CD4-positive, alpha-beta T cell (primary cell): ENCODE measurements around the gene KCNB1. TPM values are rescaled to one million over a fixed set of nuclear protein-coding genes. Genes with fewer than 3 reads are reported as not detected.

Experiments
- ATAC-seq: fragments of 200-7000 bp; cut with Tn5 transposase; one replicate; pipeline ENCODE4 v1.10.0; 2022; ENCODE audit warnings: mild to moderate bottlenecking; ENCODE audit not compliant: poor library complexity
- CTCF ChIA-PET: fragments of 350-600 bp; sonication (Branson Sonifier 250); formaldehyde crosslinking; loops from one replicate; lab custom pipeline; 2021; ENCODE audit warnings: antibody characterized with exemption, inconsistent platforms; lab: Charles Lee
- POLR2A ChIA-PET: fragments of 350-600 bp; sonication (Branson Sonifier 250); formaldehyde crosslinking; loops from one replicate; lab custom pipeline; 2021; ENCODE audit warnings: antibody characterized with exemption, inconsistent platforms; lab: Charles Lee
- DNase-seq, 14 experiments: peaks; one replicate each; pipeline ENCODE4 v3.0.0-alpha.2; 2013 to 2020; ENCODE audit warnings: mixed read lengths in 2 of 14
- H3K27ac ChIP-seq, 2 donors: one replicate each; pipeline versions ENCODE4 v1.5.1 to v1.7.0; 2013; ENCODE audit warnings: low read length in 2 of 2, low read depth in 1 of 2, mild to moderate bottlenecking in 1 of 2
- H3K27me3 ChIP-seq, 2 experiments: 1 replicate in 1 of 2; 2 replicates in 1 of 2; pipeline versions ENCODE4 v1.6.1 to v1.7.0; 2013; ENCODE audit warnings: low read length in 2 of 2, control low read depth in 1 of 2, mild to moderate bottlenecking in 1 of 2, moderate library complexity in 1 of 2; ENCODE audit not compliant: insufficient read depth in 2 of 2, control insufficient read depth in 1 of 2
- H3K36me3 ChIP-seq: one replicate; pipeline ENCODE4 v1.6.1; 2013; ENCODE audit warnings: low read length, control low read depth; ENCODE audit not compliant: insufficient read depth
- H3K4me1 ChIP-seq: one replicate; pipeline ENCODE4 v1.6.1; 2013; ENCODE audit warnings: low read length, control low read depth; ENCODE audit not compliant: insufficient read depth
- H3K4me3 ChIP-seq: one replicate; pipeline ENCODE4 v1.5.1; 2013; ENCODE audit warnings: mild to moderate bottlenecking, low read length, moderate library complexity
- H3K9me3 ChIP-seq, 2 experiments: 1 replicate in 1 of 2; 2 replicates in 1 of 2; pipeline versions ENCODE4 v1.6.1 to v1.7.0; 2013; ENCODE audit warnings: low read length in 2 of 2, mild to moderate bottlenecking in 2 of 2, control low read depth in 1 of 2, moderate library complexity in 1 of 2; ENCODE audit not compliant: control insufficient read depth in 1 of 2, insufficient read depth in 1 of 2
- H3K27ac Mint-ChIP-seq: one replicate; pipeline ENCODE4 v1.8.0; 2020; ENCODE audit warnings: mixed read lengths
- H3K27me3 Mint-ChIP-seq: one replicate; pipeline ENCODE4 v1.8.0; 2021; ENCODE audit warnings: mixed read lengths
- H3K36me3 Mint-ChIP-seq: one replicate; pipeline ENCODE4 v1.8.0; 2021; ENCODE audit warnings: low read depth, mixed read lengths
- H3K4me1 Mint-ChIP-seq: one replicate; pipeline ENCODE4 v1.8.0; 2021; ENCODE audit warnings: low read depth, mixed read lengths
- H3K4me3 Mint-ChIP-seq: one replicate; pipeline ENCODE4 v1.8.0; 2020; ENCODE audit warnings: mild to moderate bottlenecking, mixed read lengths
- H3K9me3 Mint-ChIP-seq: one replicate; pipeline ENCODE4 v1.8.0; 2020; ENCODE audit warnings: mixed read lengths
- intact Hi-C, 2 experiments: fragments of 100-400 bp; cut with DNase I in 1 of 2; cut with micrococcal nuclease in 1 of 2; formaldehyde crosslinking; loops; one replicate each; pipeline versions ENCODE4 v1.15.1 to v1.9.0; 2023 to 2025; cut with DNase I, micrococcal nuclease
- total RNA-seq, 174 experiments: library from RNA in 2 of 174; stranded (reverse) in 2 of 174; gene quantifications; one replicate each; pipeline ENCODE4 v1.2.3 and lab custom pipeline; 2021 to 2026
- TF ChIP-seq, protein P1 (sequence below): fragments of 200-600 bp; IDR thresholded peaks from one replicate; pipeline ENCODE4 v1.8.0; 2022; ENCODE audit warnings: antibody characterized with exemption, mild to moderate bottlenecking

Gene KCNB1
- total RNA-seq, 2 experiments from 2014 or later = 0.06 to 0.08 TPM

- intact Hi-C loops = no loop called here
- Mint-ChIP-seq H3K27ac (no peak overlapping the region), H3K9me3 (no peaks in the 10 kb centered on the region), H3K36me3 (no peaks in the 10 kb centered on the region), H3K4me3 (no peak overlapping the region), H3K27me3 (peaks cover 15% of the 10 kb centered on the region), H3K4me1 (no peaks in the 10 kb centered on the region)
- CTCF ChIA-PET = no interaction called here
- TF ChIP-seq, protein P1, sequence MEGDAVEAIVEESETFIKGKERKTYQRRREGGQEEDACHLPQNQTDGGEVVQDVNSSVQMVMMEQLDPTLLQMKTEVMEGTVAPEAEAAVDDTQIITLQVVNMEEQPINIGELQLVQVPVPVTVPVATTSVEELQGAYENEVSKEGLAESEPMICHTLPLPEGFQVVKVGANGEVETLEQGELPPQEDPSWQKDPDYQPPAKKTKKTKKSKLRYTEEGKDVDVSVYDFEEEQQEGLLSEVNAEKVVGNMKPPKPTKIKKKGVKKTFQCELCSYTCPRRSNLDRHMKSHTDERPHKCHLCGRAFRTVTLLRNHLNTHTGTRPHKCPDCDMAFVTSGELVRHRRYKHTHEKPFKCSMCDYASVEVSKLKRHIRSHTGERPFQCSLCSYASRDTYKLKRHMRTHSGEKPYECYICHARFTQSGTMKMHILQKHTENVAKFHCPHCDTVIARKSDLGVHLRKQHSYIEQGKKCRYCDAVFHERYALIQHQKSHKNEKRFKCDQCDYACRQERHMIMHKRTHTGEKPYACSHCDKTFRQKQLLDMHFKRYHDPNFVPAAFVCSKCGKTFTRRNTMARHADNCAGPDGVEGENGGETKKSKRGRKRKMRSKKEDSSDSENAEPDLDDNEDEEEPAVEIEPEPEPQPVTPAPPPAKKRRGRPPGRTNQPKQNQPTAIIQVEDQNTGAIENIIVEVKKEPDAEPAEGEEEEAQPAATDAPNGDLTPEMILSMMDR = no peak
- Histone ChIP-seq H3K36me3 (no peaks in the 10 kb centered on the region), H3K4me1 (no peaks in the 10 kb centered on the region), H3K9me3 (no peaks in the 10 kb centered on the region), H3K27me3 (peaks cover 0 to 8% of the 10 kb centered on the region in 2 experiments), H3K4me3 (no peak overlapping the region), H3K27ac (no peak overlapping the region)
- POLR2A ChIA-PET = no interaction called here
- ATAC-seq (no peak), DNase-seq (no peak)
Observed at GRCh38 chr20:49408509-49409104, 73.9 kb downstream of the KCNB1 start.

DNA sequence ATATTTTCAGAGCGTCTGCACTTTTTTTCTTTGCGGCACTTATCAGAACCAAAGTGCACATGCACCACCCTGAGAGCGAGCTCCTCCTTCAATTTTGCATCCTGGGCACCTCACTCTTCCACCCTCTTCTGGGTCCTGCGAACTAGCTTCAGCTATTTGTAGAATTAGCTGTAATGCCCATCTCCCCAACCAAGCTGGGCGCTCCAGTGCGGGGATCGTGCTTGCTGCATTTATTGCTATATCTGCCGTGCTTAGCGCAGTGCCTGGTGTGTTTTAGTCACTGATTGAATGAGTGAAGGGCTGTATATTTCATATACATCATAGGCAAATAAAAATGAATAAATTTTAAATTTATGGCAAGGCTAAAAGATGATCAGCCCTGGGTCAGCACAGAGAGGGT, 75.8 kb downstream of the KCNB1 start:
- Mint-ChIP-seq H3K27ac (no peak overlapping the region), H3K4me1 (no peaks in the 10 kb centered on the region), H3K36me3 (no peaks in the 10 kb centered on the region), H3K4me3 (no peak overlapping the region), H3K27me3 (peaks cover 18% of the 10 kb centered on the region), H3K9me3 (no peaks in the 10 kb centered on the region)
- Histone ChIP-seq H3K9me3 (no peaks in the 10 kb centered on the region), H3K4me1 (no peaks in the 10 kb centered on the region), H3K27me3 (no peaks in the 10 kb centered on the region), H3K4me3 (no peak overlapping the region), H3K36me3 (no peaks in the 10 kb centered on the region), H3K27ac (no peak overlapping the region)
- no peak for DNase-seq
- TF ChIP-seq, protein P1 = no peak
- no peak for ATAC-seq
- intact Hi-C loops = no loop called here
- ChIA-PET POLR2A (no interaction called here), CTCF (no interaction called here)

- Histone ChIP-seq H3K27ac (no peak overlapping the region), H3K27me3 (no peaks in the 10 kb centered on the region), H3K36me3 (no peaks in the 10 kb centered on the region), H3K9me3 (no peaks in the 10 kb centered on the region), H3K4me3 (no peak overlapping the region), H3K4me1 (no peaks in the 10 kb centered on the region)
- intact Hi-C loops = no loop called here
- ATAC-seq = no peak
- no peak overlapping the region for H3K27ac Mint-ChIP-seq
- ChIA-PET POLR2A (no interaction called here), CTCF (no interaction called here)
- H3K27me3 Mint-ChIP-seq = peaks cover 18% of the 10 kb centered on the region
- TF ChIP-seq, protein P1 = no peak
- no peak overlapping the region for H3K4me3 Mint-ChIP-seq
- H3K4me1 Mint-ChIP-seq = no peaks in the 10 kb centered on the region
- H3K9me3 Mint-ChIP-seq = no peaks in the 10 kb centered on the region
- H3K36me3 Mint-ChIP-seq = no peaks in the 10 kb centered on the region
- DNase-seq = no peak
Observed at GRCh38 chr20:49405696-49406095, 76.8 kb downstream of the KCNB1 start.
